ENCODE results near the gene XPR1. TPM values are rescaled to one million over a fixed set of nuclear protein-coding genes. Genes with fewer than 3 reads are reported as not detected.

XPR1 gene
- total and polyA plus RNA-seq, 10 of the 15 experiments (the other 5 are each of a cell fraction or from before 2014, with no cell fraction given) = 1.1 to 33.9 (median 11.3) TPM

DNA sequence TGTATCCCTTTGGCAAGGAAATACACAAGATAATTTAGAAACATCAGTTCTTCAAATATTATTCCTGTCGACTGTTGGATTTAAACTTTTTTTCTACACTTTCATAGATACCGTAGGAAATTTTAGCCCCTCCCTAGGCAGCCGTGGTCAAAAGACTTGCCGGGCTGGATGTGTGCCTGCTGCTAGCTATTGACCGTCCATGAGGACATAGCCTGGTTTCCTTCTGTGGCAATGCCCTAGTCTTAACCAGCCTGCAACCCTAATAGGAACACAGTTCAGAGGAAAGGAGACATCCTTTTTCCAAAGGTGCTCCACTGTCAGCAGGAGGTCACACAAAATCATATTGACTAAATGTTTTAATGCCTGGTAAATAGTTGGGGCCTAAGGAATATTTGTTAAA lies 260.4 kb downstream of the XPR1 start:
- POLR2A ChIA-PET = interaction anchor here (0.6 kb wide), 2 partner anchors 21 to 274 kb away, joined by 3 to 7 read pairs; no protein-coding TSS in a partner anchor
- ATAC-seq = no peak
- Histone ChIP-seq H3K9me3 (replicated peaks; ENCODE audit: control insufficient read depth, insufficient read depth, low read length) (no peaks in the 10 kb centered on the region), H4K20me1 (ENCODE audit: control insufficient read depth, insufficient read depth) (no peaks in the 10 kb centered on the region), H3K27me3 (replicated peaks in 1 of 2; ENCODE audit: control insufficient read depth in 2 of 2, insufficient read depth in 2 of 2, low read length in 1 of 2) (no peaks in the 10 kb centered on the region), H3K79me2 (ENCODE audit: control insufficient read depth, insufficient read depth, low read length) (no peaks in the 10 kb centered on the region), H3K4me1 (ENCODE audit: control insufficient read depth, insufficient read depth, low read length) (peaks cover 8% of the 10 kb centered on the region), H3K27ac (ENCODE audit: control insufficient read depth, insufficient read depth) (no peak overlapping the region), H3K36me3 (ENCODE audit: control insufficient read depth in 2 of 2, insufficient read depth in 2 of 2, low read length in 1 of 2) (no peaks in the 10 kb centered on the region), H3K4me3 (no peak overlapping the region), H3K9ac (ENCODE audit: control insufficient read depth, insufficient read depth, low read length) (no peak overlapping the region), H3K4me2 (ENCODE audit: control insufficient read depth, insufficient read depth) (no peak overlapping the region), H2AFZ (ENCODE audit: control insufficient read depth, low read depth, low read length) (no peak overlapping the region)
- FAIRE-seq = no peak
- SMC1A ChIA-PET (ENCODE audit: uncharacterized antibody, unreplicated experiment) = interaction anchor here (1.0 to 1.4 kb wide), 2 partner anchors 11 to 17 kb away, joined by 4 read pairs; no protein-coding TSS in a partner anchor
- no peak for DNase-seq (ENCODE audit: low read depth, low spot score)
- no TSS peak for BruUV-seq (replicated peaks)
- TF ChIP-seq FOXM1 (IDR thresholded peaks at IDR 0.05; ENCODE audit: low read depth, low read length) (no peak), RAD21 (IDR thresholded peaks at IDR 0.05; ENCODE audit: insufficient read depth, low read depth, low read length) (no peak), FOXK2 (IDR thresholded peaks at IDR 0.05) (no peak)
- intact Hi-C loops (cut with micrococcal nuclease; ENCODE audit: unreplicated experiment) = no loop called here
- RAD21 ChIA-PET (ENCODE audit: unreplicated experiment) = interaction anchor here (0.6 to 1.6 kb wide), 4 partner anchors 9 to 250 kb away, joined by 3 to 5 read pairs (median 4); no protein-coding TSS in a partner anchor
- WGBS (ENCODE audit: insufficient coverage, insufficient replicate concordance, low lambda C conversion rate, missing lambda C conversion rate) = 97% methylated on average over 5 of the region's 5 CpGs
- in situ Hi-C loops (cut with MboI) = no loop called here
- CTCF ChIA-PET = interaction anchor here (1.0 to 1.3 kb wide), 3 partner anchors 10 to 29 kb away, joined by 3 to 4 read pairs (median 4); no protein-coding TSS in a partner anchor

DNA sequence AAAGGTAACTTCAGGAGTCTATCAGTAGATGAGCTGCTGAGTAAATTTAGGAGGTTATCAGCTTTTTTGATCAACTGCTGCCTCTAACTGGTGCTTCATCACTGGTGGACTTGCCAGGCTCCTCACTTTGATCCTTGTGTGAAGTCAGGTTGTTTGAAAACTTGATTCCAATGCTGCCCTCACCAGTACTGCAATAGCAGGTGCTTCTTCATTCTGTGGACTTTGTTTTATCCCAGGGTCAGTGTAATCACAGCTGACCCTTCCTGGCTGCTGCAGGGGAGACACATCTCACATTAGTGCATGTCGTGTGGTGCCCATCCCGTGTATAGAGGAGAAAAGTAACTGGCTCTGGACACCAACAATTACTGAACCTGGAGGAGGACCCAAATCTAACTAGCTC lies 260.9 kb downstream of the XPR1 start:
- WGBS (ENCODE audit: insufficient coverage, insufficient replicate concordance, low lambda C conversion rate, missing lambda C conversion rate) = 56% methylated on average over 2 of the region's 2 CpGs
- H3K79me2 ChIP-seq (ENCODE audit: control insufficient read depth, insufficient read depth, low read length) = no peaks in the 10 kb centered on the region
- RAD21 ChIA-PET (ENCODE audit: unreplicated experiment) = interaction anchor here (0.6 to 1.6 kb wide), 4 partner anchors 8 to 250 kb away, joined by 3 to 5 read pairs (median 4); no protein-coding TSS in a partner anchor
- no peaks in the 10 kb centered on the region for H3K27me3 ChIP-seq (replicated peaks in 1 of 2; ENCODE audit: control insufficient read depth in 2 of 2, insufficient read depth in 2 of 2, low read length in 1 of 2)
- POLR2A ChIA-PET = interaction anchor here (0.6 kb wide), 2 partner anchors 21 to 273 kb away, joined by 3 to 7 read pairs; no protein-coding TSS in a partner anchor
- no peak overlapping the region for H3K4me3 ChIP-seq
- no peak for ATAC-seq
- CTCF ChIA-PET = interaction anchor here (1.0 to 1.3 kb wide), 2 partner anchors 11 to 28 kb away, joined by 4 read pairs; no protein-coding TSS in a partner anchor
- TF ChIP-seq, protein P1, sequence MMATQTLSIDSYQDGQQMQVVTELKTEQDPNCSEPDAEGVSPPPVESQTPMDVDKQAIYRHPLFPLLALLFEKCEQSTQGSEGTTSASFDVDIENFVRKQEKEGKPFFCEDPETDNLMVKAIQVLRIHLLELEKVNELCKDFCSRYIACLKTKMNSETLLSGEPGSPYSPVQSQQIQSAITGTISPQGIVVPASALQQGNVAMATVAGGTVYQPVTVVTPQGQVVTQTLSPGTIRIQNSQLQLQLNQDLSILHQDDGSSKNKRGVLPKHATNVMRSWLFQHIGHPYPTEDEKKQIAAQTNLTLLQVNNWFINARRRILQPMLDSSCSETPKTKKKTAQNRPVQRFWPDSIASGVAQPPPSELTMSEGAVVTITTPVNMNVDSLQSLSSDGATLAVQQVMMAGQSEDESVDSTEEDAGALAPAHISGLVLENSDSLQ (IDR thresholded peaks at IDR 0.05) = no peak
- TF ChIP-seq JUND (IDR thresholded peaks at IDR 0.05; ENCODE audit: low read depth, low read length) (no peak), SMC3 (IDR thresholded peaks at IDR 0.05; ENCODE audit: borderline replicate concordance, low read length) (no peak), ZNF24 (IDR thresholded peaks at IDR 0.05) (no peak), EED (IDR thresholded peaks at IDR 0.05; ENCODE audit: low read depth) (no peak), CBX5 (IDR thresholded peaks at IDR 0.05; ENCODE audit: low read depth) (no peak), HCFC1 (IDR thresholded peaks at IDR 0.05; ENCODE audit: low read length) (no peak), ZNF384 (IDR thresholded peaks at IDR 0.05; ENCODE audit: borderline replicate concordance, low read depth, low read length) (no peak), RAD51 (IDR thresholded peaks at IDR 0.05) (no peak), KAT2A (conservative IDR thresholded peaks at IDR 0.05; ENCODE audit: control insufficient read depth, low read depth, low read length) (no peak)
- TF ChIP-seq, protein P2, sequence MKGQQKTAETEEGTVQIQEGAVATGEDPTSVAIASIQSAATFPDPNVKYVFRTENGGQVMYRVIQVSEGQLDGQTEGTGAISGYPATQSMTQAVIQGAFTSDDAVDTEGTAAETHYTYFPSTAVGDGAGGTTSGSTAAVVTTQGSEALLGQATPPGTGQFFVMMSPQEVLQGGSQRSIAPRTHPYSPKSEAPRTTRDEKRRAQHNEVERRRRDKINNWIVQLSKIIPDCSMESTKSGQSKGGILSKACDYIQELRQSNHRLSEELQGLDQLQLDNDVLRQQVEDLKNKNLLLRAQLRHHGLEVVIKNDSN (IDR thresholded peaks at IDR 0.05; ENCODE audit: borderline replicate concordance, extremely low read length, insufficient read depth, low read depth, low read length) = no peak
- H2AFZ ChIP-seq (ENCODE audit: control insufficient read depth, low read depth, low read length) = no peak overlapping the region
- FAIRE-seq = no peak
- SMC1A ChIA-PET (ENCODE audit: uncharacterized antibody, unreplicated experiment) = interaction anchor here (0.7 to 1.4 kb wide), 3 partner anchors 11 to 341 kb away, joined by 3 to 4 read pairs (median 4); no protein-coding TSS in a partner anchor
- no peaks in the 10 kb centered on the region for H3K36me3 ChIP-seq (ENCODE audit: control insufficient read depth in 2 of 2, insufficient read depth in 2 of 2, low read length in 1 of 2)
- peaks cover 8% of the 10 kb centered on the region for H3K4me1 ChIP-seq (ENCODE audit: control insufficient read depth, insufficient read depth, low read length)
- intact Hi-C loops (cut with micrococcal nuclease; ENCODE audit: unreplicated experiment) (no loop called here), in situ Hi-C loops (cut with MboI) (no loop called here)
- no peak overlapping the region for H3K4me2 ChIP-seq (ENCODE audit: control insufficient read depth, insufficient read depth)
- H4K20me1 ChIP-seq (ENCODE audit: control insufficient read depth, insufficient read depth) = no peaks in the 10 kb centered on the region
- H3K9ac ChIP-seq (ENCODE audit: control insufficient read depth, insufficient read depth, low read length) = no peak overlapping the region
- no TSS peak for BruUV-seq (replicated peaks)
- no peaks in the 10 kb centered on the region for H3K9me3 ChIP-seq (replicated peaks; ENCODE audit: control insufficient read depth, insufficient read depth, low read length)
- no peak for DNase-seq (ENCODE audit: low read depth, low spot score)
- no peak overlapping the region for H3K27ac ChIP-seq (ENCODE audit: control insufficient read depth, insufficient read depth)
